Measurements from ENCODE around the gene SPARC.

SPARC gene

DNA sequence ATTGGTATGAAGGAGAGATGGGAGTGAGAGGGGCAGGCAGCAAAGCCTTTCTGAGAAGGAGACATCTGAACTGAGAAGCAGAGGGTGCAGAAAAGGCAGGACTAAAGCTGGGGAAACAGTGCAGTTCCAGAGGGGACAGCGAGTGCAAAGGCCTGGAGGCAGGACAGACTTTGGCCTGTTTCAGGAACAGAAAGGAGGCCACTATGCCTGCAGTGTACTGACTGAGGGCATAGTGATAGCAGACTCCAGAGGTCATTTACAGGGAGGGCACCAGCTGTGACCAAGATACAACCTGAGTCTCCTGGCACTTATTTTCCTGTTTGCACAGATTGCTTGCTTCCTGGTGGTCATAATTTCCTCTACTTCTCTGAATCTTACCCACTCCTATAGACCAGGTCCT lies 29.6 kb downstream of the SPARC start:
- no peak for DNase-seq

DNA sequence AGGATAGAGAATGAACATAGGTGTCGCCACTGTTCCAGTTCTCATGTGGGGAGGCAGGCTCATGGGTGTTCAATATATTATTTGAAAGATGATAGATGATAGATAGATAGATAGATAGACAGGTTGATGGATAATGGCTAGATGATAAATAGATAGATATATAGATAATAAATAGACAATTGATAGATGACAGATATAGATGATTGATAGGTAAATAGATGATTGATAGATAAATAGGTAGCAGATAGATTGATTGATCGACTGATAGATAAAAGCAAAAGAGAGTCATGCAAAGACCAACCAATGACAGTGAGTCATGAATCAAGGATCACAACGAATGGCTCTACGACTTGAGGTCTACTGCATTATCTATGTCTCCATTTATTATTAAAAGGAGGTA lies 30.4 kb downstream of the SPARC start:
- DNase-seq: no peak

DNA sequence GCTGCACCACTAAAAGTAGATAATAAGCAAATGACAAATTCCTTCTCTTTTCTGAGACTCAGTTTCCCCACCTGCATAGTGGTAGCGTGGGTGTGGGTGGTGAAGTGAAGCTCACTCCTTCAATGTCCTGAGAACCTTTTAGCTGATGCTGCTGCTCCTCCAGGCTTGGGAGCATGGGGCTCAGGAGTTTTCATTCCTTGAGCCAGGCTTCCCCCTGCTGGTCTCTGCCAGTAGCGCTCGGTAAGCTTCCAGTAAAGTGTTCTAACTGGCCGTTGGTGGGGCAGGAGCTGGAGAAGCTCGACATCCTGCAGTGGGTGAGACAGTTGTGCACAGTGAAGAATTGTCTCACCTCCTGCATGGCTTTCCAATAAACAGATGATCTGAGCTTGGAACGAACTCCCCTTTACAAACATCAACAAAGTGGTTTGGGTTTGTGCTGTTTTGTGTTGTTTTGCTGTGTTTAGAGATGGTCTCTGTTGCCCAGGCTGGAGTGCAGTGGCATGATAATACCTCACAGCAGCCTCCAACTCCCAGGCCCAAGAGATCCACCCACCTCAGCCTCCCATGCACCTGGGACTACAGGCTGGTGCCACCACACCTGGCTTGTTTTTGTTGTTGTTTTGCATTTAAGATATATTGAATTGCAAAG lies 34.6 kb downstream of the SPARC start:
- peak; percentile 75 for DNase-seq

DNA sequence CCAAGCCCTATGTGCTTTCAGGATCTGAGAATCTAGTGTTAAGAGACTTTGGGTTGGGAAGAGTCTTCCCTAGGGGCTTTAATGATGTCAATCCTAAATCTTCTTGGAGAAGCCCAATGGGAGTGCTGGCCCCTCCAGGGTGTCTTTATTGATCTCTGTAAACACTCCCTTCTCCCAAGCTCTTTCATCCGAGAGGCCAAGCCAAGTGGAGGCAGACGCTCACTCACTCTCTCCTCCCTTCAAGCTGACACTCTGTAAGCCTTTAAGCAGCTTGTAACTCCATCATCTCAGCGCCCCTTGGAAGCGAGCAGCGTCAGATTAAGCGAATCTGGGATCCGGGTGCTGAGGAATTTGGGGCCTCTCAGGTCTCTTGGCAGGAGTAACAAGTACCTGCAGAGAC lies 37.7 kb downstream of the SPARC start:
- no peak for DNase-seq

DNA sequence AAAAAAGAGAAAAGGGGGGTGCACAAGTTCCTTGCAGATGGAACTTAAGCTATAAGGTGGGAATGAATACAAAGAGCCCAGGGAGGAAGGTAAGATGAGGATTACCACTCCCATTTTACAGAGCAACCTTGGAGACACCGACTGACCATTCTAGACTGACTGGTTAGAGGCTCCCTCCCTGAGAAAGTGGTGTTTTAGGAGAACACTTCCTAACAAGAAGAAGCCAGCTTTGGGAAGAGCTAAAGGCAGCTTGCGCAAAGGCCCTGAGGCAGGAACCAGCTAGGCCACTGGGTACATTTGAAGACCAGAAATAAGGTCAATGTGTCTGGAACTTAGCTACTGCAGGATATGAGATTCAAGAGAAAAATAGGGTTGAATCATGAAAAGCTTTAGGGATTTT lies 38.6 kb downstream of the SPARC start:
- no peak for DNase-seq

DNA sequence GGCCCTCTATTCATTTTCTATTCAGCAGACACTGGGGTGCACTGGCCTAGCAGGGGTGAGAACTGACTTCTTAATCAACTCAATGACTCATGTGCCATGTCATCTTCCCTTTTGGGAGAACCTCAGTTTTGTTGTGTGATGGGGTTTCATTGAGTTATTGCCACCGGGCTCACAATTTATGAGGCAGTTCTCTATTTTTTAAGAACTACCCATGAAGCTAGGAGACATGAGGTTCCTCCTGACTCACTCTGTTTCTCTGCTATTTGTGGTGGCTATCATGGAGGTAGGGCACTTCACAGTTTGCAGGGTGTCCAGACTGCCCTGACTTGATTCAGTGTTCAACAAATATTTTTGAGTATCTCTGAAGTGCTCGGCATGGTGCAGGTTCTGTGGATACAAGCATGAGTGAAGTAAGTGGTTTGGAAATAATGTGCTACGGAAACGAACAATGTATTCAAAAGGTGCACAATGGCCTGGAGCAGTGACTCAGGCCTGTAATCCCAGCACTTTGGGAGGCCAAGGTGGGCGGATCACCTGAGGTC lies 39.3 kb downstream of the SPARC start:
- no peak for DNase-seq

DNA sequence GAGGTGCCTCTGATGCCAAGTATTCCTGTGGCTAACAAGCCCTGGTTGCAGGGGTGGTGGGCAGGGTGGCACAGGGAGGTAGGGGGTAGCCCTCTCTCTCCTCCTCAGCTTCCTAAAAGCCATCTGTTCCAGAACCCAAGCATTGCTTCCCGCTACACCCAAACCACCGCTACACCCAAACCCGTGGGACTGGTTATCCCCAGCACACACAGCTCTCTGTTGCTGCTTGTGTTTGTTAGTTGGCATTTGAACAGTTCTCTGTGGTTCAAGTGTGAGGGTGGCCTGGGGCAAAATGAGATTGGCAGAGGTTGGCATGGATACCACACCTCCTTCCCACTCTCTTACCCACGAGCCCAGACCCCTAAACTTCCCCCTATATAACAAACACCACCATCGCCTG lies 40.4 kb downstream of the SPARC start:
- DNase-seq: no peak

DNA sequence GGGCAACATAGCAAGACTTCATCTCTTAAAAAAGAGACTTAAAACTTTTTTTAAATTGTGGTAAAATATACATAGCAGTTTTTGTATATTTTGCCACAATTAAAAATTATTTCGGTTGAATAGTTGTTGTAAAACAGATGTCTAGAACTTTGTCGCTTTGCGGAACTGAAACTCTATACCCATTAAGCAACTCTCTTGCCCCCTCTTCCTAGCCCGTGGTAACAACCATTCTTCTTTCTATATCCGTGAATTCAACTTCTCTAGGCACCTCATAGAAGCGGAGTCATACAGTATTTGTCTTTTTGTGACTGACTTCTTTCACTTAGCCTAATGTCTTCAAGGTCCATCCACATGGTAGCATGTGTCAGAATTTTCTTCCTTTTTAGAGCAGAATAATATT lies 43.3 kb downstream of the SPARC start:
- DNase-seq: no peak

DNA sequence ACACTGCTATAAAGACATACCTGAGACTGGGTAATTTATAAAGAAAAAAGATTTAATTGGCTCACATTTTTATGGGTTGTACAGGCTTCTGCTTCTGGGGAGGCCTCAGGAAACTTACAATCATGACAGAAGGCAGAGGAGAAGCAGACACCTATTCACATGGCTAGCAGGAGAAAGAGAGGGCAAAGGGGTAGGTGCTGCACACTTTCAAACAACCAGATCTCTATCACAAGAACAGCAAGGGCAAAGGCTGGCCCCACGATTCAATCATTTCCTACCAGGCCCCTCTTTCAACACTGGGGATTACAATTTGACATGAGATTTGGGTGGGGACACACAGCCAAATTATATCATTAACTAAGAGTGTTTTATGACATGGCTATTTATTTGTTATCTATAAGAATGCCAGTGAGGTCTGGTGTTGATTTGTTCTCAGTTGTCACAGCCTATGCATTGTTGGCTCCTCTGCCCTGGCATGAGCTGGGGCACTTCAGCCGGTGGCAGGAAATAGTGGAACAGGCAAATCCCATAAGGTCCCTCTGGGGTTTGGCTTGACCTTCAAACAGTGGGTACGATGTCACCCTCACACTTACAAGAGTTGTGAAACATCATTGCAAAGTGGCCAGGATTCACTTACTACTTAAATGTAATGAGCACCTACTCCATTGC lies 44.1 kb downstream of the SPARC start:
- no peak for DNase-seq

DNA sequence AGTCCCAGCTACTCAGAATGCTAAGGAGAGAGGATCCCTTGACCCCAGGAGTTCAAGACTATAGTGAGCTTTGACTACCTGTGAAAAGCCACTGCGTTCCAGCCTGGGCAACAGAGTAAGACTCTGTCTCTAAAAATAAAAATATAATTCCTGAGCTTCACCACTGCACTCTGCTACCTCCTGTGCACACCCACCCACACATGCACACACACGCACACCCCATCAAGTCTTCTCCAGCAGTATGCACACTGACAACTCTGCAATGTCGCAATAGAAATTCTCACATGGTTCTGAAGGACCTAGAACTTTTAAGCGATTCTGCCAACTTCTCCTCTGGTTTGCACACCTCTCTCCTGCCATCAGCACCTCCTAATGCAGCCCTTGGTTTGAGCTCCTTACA lies 48.1 kb downstream of the SPARC start:
- DNase-seq: no peak

DNA sequence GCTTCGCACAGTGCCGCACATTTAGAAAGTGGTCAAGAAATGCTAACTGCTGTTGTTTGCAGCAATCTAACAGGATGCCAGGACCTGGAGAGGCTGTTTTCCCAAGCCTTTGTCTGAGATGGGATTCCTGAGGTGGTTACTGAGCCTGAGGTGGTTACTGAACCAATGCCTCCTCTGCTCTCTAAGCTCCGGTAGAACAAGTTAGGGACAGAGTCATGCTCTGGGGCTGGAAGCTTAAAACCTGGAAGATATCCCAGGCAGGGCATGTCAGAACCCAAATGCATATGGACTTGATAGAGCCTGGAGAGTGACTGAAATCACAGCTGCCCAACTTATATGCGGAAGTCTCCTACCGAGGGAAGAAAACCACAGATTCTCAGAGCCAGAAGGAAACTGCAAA lies 49.0 kb downstream of the SPARC start:
- no peak for DNase-seq

DNA sequence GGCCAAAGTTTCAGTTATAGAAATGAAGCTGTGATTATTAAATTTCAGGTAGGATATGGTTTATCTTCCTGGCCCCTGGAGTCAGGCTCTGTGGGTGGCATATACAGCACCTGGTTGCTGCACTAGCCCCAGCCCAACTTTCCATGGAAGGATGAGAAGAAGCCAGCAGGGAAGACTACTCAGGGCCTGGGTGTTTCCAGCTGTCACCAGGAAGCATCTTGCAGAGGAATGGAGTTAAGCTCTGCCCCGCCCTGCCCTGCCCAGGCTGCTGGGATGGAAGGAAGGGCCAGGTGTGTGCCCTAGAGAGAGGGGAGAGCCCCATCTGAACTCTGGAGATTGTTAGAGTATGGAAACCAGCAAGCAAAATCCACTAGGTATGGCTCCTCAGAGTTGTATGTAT lies 52.8 kb downstream of the SPARC start:
- no peak for DNase-seq

DNA sequence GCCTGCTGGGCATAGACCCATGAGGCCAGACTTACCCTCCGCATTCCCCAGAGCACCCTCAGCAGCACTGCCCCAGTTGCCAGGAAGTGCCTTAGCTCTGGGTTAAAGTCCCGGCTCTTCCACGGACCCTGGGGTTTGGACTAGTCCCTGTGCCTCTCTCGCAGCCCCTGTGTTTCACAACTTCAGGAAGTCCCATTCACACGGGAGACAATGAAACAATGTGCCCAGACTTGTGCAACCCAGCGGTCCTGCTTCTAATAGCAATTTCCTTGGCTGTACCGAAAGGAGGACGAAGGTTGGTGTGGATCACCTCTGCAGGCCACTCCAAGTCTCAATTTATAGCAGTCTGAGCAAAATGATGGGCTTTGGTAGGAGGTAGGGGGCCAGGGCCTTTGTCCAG lies 53.8 kb downstream of the SPARC start:
- DNase-seq: no peak

DNA sequence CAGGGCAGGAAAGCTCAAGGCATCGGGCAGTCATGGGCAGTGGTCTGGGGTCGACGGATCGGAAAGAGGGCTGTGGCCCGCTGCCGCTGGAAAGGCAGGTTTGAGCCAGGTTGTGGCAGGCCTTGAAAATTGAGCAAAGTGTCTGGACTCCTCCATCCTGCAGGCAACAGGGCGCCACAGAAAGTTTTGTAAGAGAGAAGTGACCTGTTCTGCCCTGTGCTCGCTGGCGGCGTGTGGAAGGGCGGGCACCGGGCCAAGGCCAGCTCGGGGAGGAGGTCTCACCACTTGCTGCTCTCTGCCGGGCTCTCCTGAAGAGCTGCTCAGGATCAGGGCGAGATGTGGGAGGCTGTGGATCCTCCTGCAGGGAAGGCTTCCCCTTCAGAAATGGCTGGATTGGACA lies 54.2 kb downstream of the SPARC start:
- DNase-seq: no peak

DNA sequence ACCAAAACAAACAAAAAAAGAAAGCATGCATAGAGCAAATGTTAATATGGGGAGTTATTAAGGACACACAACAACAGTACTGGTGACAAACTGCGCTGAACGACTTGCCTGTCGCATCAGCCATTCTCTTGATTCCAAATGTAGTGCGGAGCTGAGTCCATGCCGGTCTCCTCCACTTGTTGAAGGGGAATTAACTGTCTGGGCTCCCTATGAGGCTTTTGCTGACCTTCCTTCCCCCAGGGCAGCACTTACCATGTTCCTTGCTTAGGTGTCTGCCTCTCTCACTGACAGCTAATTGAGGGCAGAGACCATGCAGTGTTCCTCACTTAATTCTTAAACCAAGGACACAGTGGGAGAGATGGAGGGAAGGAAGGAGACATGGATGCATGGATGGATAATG lies 54.8 kb downstream of the SPARC start:
- no peak for DNase-seq

DNA sequence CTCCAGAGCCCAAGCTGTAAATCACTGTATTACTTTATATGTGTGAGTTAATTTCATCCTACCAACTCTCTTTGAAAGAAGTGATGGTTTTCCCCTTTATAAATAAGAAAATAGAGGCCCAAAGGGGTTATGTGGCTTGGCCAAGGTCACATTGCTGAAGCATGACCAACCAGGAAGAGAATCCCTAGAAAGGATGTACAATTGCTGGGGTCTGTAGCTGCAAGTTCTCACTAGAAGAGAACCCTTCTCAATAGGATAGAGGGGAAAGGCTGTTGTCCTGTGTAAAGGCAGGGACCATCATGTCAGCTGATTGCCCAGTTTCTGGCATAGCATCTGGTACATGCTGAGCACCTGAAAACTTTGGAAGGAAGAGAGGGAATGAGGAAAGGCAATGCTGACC lies 56.6 kb downstream of the SPARC start:
- DNase-seq: no peak

DNA sequence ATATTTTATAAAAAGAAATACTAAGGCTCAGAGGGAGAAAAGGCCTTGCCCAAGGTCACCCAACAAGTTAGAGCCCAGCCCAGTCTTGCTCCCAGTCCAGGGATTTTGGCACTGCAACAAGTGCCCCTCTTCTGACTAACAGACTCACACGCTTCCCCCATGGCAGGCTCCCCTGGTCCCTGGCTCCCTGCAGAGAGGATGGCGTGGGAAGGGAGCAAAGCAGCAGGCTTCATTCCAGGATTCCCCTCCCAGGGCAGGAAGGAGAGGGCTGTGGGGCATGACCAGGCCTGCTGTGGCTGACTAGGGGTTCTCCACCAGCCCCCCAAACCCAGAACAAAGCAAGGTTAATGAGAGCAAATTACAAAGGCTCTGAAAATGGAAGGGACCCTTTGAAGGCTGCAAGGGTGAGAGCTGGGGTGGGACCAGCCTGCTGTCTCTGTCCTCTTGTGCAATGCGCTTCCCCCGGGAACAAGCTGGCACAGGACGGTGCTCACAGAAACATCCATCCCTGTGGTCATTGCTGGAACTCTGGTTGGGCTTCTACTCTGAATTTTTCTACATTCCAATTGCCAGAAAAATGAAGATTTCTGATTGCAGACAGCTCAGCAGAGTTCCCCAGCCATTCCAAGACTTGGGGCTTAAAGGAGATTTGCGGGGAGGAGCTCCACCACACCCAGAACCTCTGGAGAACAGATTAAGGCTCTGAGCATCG lies 58.4 kb downstream of the SPARC start:
- no peak for DNase-seq

DNA sequence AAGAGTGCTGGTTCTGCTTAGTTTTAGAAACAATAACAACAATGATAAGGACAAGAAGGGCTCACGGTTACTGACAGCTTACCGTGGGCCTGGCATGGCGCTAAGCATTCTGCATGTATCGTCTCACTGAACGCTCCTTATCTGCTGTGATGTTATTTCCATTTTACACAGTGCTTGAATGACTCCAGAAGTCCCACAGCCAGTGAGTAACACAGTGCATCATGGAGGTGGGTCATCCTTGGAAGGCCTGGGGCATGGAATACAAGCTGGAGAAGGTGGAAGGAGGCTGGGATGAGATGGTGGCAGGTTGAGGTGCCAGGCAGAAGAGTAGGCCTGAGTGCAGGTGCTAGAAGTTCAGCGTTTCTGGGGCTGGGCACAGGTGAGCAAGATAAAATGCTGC lies 59.1 kb downstream of the SPARC start:
- no peak for DNase-seq

DNA sequence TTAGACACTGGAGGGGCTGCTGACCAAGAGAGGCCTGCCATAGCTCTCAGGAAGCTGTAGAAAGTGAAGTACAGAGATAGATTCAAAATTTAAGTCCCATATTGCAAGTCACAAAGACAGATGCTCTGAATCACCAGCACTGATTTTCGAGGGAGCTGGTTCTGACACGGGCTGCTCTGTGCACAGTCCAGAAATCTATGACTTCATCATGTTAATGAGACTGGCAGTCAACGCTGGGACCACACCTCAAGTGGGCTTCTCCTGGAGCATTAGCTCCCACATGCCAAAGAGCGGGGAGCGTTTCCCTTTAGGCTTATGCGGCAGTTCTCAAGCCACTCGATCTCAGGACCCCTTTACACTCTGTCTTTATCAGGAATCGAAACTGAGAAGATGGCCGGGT lies 61.4 kb downstream of the SPARC start:
- no peak for DNase-seq

DNA sequence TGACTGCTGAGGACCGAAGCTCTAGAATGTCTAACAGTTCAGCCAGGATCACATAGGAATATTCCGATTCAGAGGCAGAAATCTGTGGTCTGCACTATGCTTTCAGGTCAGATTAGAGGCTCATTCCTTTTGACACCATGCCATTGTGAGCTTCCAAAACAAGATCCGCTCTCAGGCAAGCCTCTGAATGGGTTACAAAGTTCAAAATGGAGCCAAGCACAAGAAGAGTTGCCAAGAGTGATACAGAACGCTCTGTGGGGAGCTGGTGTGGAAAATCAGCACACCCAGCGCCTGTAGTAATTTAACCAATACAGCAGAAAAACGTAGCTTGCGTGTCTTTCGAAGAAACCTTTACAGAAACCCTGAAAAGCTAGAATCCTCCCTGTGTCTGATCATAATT lies 62.2 kb downstream of the SPARC start:
- no peak for DNase-seq

DNA sequence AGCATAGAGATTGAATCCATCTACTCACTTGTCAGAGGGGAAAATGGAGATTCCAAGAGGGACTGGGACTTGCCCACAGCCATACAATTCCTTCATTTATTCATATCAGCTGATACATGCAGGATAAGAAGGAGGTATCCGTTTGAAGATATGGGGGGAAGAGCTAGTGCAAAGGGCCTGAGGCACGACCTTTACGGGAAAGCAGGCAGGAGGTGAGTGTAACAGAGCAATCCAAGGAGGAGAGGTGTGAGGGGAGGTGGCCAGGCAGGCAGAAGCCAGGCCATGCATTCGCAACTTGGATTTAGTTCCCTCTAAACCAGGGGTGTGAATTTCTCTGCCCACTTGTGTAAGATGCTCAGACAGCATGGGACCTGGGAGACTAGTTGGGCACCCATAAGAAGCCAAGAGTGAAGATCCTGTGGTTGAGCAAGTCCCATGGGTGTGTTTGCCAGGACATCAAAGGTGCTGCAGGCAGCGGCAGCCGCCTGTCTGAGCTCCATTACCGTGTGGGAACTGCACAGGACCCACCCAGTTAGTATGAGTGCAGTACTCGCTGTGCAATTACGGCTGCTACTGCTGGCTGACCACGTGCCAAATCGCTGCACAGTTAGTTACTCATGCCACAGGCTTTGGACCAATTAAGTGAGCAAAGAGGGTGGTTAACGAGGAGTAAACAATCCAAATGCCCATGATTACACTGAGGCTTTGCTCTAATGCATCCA lies 64.2 kb downstream of the SPARC start:
- no peak for DNase-seq

DNA sequence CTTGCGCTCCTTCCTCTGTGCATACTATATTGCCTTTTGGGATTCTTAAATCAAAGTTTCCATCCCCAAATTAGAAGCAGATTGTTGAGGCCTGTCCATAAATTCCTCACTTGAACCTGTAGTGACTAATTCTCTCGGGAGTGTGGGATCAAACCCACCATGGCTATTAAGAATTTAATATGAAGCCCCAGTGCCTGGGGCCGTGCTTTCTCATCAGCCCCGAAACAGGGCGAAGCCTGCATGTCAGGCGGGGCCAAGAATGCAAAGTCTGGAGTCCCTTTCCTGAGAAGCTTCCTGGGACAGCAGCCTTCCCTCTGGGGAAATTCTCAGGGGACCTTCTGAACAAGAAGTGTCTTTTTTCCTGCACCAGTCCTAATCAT lies 66.3 kb downstream of the SPARC start:
- DNase-seq: no peak

DNA sequence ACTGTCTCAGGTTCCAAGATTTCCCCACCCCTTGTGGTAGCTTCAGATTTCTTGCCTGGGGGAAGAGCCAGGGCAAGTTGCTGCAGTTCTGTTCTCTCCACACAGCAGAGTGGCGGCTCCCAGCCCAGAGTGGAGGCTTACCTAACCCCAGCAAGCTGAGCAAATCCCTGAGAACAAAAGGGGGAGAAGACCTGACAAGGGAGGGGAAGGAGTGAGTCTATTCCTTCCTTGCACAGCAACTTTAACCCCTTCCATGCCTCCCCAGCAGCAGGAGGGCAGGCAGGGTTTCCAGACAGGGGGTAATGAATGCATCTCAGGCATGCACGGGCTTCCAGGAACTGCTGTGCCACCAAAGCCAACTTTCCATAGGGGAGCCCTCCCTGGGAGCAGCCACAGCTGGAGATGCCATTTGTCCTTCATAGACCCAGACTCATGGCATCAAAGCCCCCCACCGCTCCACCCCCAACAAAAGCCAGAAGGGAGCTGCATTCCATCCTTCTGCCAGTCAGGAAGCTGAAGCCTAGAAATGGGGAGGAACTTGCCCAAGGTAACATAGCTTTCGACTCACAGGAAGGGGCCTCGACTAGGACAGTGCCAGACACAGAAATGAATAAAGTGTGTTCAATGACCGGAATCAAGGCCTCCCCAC lies 66.8 kb downstream of the SPARC start:
- no peak for DNase-seq

Data from hematopoietic multipotent progenitor cell treated with erythropoietin and hydrocortisone succinate and interleukin-3 and kit ligand, for 8 days (in vitro differentiated cells).